H1 (cell line): ENCODE measurements around the gene SENP1. TPM values are rescaled to one million over a fixed set of nuclear protein-coding genes. Genes with fewer than 3 reads are reported as not detected.

Experiments
- CTCF ChIA-PET: fragments of 300-600 bp; sonication (Branson Sonifier 250); formaldehyde crosslinking; loops from one replicate; lab custom pipeline; 2021; ENCODE audit not compliant: partially characterized antibody; lab: Charles Lee
- POLR2A ChIA-PET: fragments of 300-600 bp; sonication (Branson Sonifier 250); formaldehyde crosslinking; loops from one replicate; lab custom pipeline; 2021; ENCODE audit warnings: inconsistent platforms; ENCODE audit not compliant: partially characterized antibody; lab: Charles Lee
- DNase-seq, 2 experiments: peaks; one replicate each; pipeline versions ENCODE4 v3.0.0 to v3.0.0-alpha.2; 2010 to 2022; ENCODE audit warnings: low spot score in 2 of 2, low read depth in 1 of 2, mixed read lengths in 1 of 2
- FAIRE-seq: peaks from 2 replicates; lab custom pipeline; 2011; peaks lifted over from hg19 to GRCh38; lab: Jason Lieb, UNC
- H2AFZ ChIP-seq: 2 replicates; pipeline ENCODE4 v1.8.1; 2012; ENCODE audit warnings: low read length, inconsistent platforms
- H2AK5ac ChIP-seq: 2 replicates; pipeline ENCODE4 v1.6.1; 2013; ENCODE audit warnings: low read depth, low read length
- H2BK120ac ChIP-seq: replicated peaks from 2 replicates; pipeline ENCODE3; 2013; ENCODE audit warnings: low read depth, low read length, inconsistent platforms
- H2BK12ac ChIP-seq: 2 replicates; pipeline ENCODE4 v1.6.1; 2013; ENCODE audit warnings: low read depth, low read length
- H2BK15ac ChIP-seq: 2 replicates; pipeline ENCODE4 v1.6.1; 2013; ENCODE audit warnings: low read length
- H2BK20ac ChIP-seq: 2 replicates; pipeline ENCODE4 v1.6.1; 2013; ENCODE audit warnings: low read length
- H2BK5ac ChIP-seq: 2 replicates; pipeline ENCODE4 v1.6.1; 2013; ENCODE audit warnings: low read depth, low read length
- H3K14ac ChIP-seq: 2 replicates; pipeline ENCODE4 v1.6.1; 2013; ENCODE audit warnings: inconsistent platforms; ENCODE audit not compliant: insufficient read length
- H3K18ac ChIP-seq: 2 replicates; pipeline ENCODE4 v1.6.1; 2013; ENCODE audit warnings: low read length; ENCODE audit errors: extremely low read depth
- H3K23ac ChIP-seq: 2 replicates; pipeline ENCODE4 v1.6.1; 2013; ENCODE audit warnings: inconsistent platforms; ENCODE audit not compliant: insufficient read length
- H3K23me2 ChIP-seq: 2 replicates; pipeline ENCODE4 v1.6.1; 2013; ENCODE audit warnings: low read depth, low read length
- H3K27ac ChIP-seq: 2 replicates; pipeline ENCODE4 v1.6.1; 2011; ENCODE audit warnings: low read depth, low read length, inconsistent platforms
- H3K27me3 ChIP-seq, 4 experiments: replicated peaks in 1 of 4; 1 replicate in 1 of 4; 2 replicates in 3 of 4; pipeline versions ENCODE4 v1.6.1 to v1.8.1; 2011 to 2013; ENCODE audit warnings: low read length in 3 of 4, mild to moderate bottlenecking in 3 of 4, inconsistent platforms in 2 of 4, mixed read lengths in 2 of 4, moderate library complexity in 1 of 4; ENCODE audit not compliant: control insufficient read depth in 3 of 4, insufficient read depth in 3 of 4; ENCODE audit errors: extremely low read depth in 1 of 4
- H3K36me3 ChIP-seq, 4 experiments: 2 replicates each; pipeline versions ENCODE4 v1.6.1 to v1.8.1; 2011 to 2013; ENCODE audit warnings: mild to moderate bottlenecking in 4 of 4, low read length in 3 of 4, moderate library complexity in 2 of 4, control low read depth in 1 of 4, inconsistent platforms in 1 of 4; ENCODE audit not compliant: insufficient read depth in 4 of 4, control insufficient read depth in 2 of 4
- H3K4ac ChIP-seq: replicated peaks from 2 replicates; pipeline ENCODE3; 2013; ENCODE audit warnings: low read length, low read depth, mixed read lengths, inconsistent platforms; ENCODE audit not compliant: insufficient read length
- H3K4me1 ChIP-seq, 4 experiments: replicated peaks in 1 of 4; 1 replicate in 1 of 4; 2 replicates in 3 of 4; pipeline versions ENCODE4 v1.6.1 to v1.8.1; 2011 to 2013; ENCODE audit warnings: low read length in 3 of 4, inconsistent platforms in 2 of 4, mixed read lengths in 1 of 4; ENCODE audit not compliant: insufficient read depth in 4 of 4, control insufficient read depth in 3 of 4
- H3K4me2 ChIP-seq, 2 experiments: 2 replicates each; pipeline versions ENCODE4 v1.6.1 to v1.8.1; 2011 to 2013; ENCODE audit warnings: low read depth in 2 of 2, low read length in 2 of 2, control low read depth in 1 of 2, inconsistent platforms in 1 of 2, mild to moderate bottlenecking in 1 of 2; ENCODE audit not compliant: insufficient read depth in 1 of 2
- H3K4me3 ChIP-seq, 4 experiments: fragments of 200-600, 300-600 bp in 1 of 4; sonication (generic), shearing (Covaris generic), sonication (Bioruptor Twin) in 1 of 4; 2 replicates each; pipeline versions ENCODE4 v1.5.1 to v1.8.1; 2011 to 2016; ENCODE audit warnings: low read length in 4 of 4, low read depth in 3 of 4, control low read depth in 2 of 4, inconsistent platforms in 2 of 4, mild to moderate bottlenecking in 2 of 4, mixed read lengths in 1 of 4, moderate library complexity in 1 of 4; ENCODE audit not compliant: insufficient read depth in 2 of 4; ENCODE audit errors: extremely low read depth in 1 of 4
- H3K56ac ChIP-seq: replicated peaks from 2 replicates; pipeline ENCODE3; 2013; ENCODE audit warnings: low read depth, mild to moderate bottlenecking, mixed read lengths, low read length, inconsistent platforms; ENCODE audit not compliant: insufficient read length
- H3K79me1 ChIP-seq: 2 replicates; pipeline ENCODE4 v1.6.1; 2013; ENCODE audit warnings: low read depth, low read length, control low read depth
- H3K79me2 ChIP-seq, 2 experiments: 2 replicates each; pipeline versions ENCODE4 v1.6.1 to v1.8.1; 2012 to 2013; ENCODE audit warnings: low read length in 2 of 2, mild to moderate bottlenecking in 2 of 2, inconsistent platforms in 1 of 2; ENCODE audit not compliant: insufficient read depth in 2 of 2, control insufficient read depth in 1 of 2
- H3K9ac ChIP-seq, 4 experiments: replicated peaks in 1 of 4; 1 replicate in 1 of 4; 2 replicates in 3 of 4; pipeline versions ENCODE4 v1.6.1 to v1.8.1; 2011 to 2013; ENCODE audit warnings: low read depth in 3 of 4, low read length in 3 of 4, control low read depth in 2 of 4, mild to moderate bottlenecking in 2 of 4, moderate library complexity in 2 of 4, inconsistent platforms in 1 of 4; ENCODE audit errors: extremely low read depth in 1 of 4
- H3K9me3 ChIP-seq, 2 experiments: 2 replicates each; pipeline versions ENCODE4 v1.6.1 to v1.8.1; 2012 to 2013; ENCODE audit warnings: mild to moderate bottlenecking in 2 of 2, moderate library complexity in 2 of 2, control low read depth in 1 of 2, inconsistent platforms in 1 of 2, low read depth in 1 of 2, low read length in 1 of 2, mixed read lengths in 1 of 2; ENCODE audit not compliant: insufficient read depth in 2 of 2
- H4K20me1 ChIP-seq, 2 experiments: replicated peaks in 1 of 2; 2 replicates each; pipeline versions ENCODE3 to v1.8.1; 2011 to 2013; ENCODE audit warnings: inconsistent platforms in 2 of 2, low read length in 2 of 2, mild to moderate bottlenecking in 1 of 2; ENCODE audit not compliant: insufficient read depth in 2 of 2, control insufficient read depth in 1 of 2
- H4K5ac ChIP-seq: 2 replicates; pipeline ENCODE4 v1.6.1; 2013; ENCODE audit warnings: low read length, low read depth, mixed read lengths, inconsistent platforms; ENCODE audit not compliant: insufficient read length
- H4K8ac ChIP-seq: 2 replicates; pipeline ENCODE4 v1.8.0; 2013; ENCODE audit warnings: mild to moderate bottlenecking, moderate library complexity, low read length, inconsistent platforms; ENCODE audit not compliant: insufficient read depth; ENCODE audit errors: extremely low read depth
- H4K91ac ChIP-seq: replicated peaks from 2 replicates; pipeline ENCODE3; 2013; ENCODE audit warnings: low read length, mixed read lengths, inconsistent platforms; ENCODE audit not compliant: insufficient read length
- ASH2L ChIP-seq: fragments of 200-600, 300-600 bp; sonication (generic); IDR thresholded peaks from one replicate; pipeline ENCODE4 v1.7.1; 2017; ENCODE audit warnings: low read length
- CEBPB ChIP-seq: IDR thresholded peaks from 2 replicates; pipeline ENCODE4 v1.6.1; 2012; ENCODE audit warnings: low read depth, low read length
- EZH2 ChIP-seq: fragments of 200-600 bp; sonication (generic); IDR thresholded peaks from 2 replicates; pipeline ENCODE4 v1.7.1; 2012; ENCODE audit warnings: low read depth, mild to moderate bottlenecking, moderate library complexity, low read length, inconsistent platforms; ENCODE audit not compliant: severe bottlenecking
- GTF2F1 ChIP-seq: IDR thresholded peaks from 2 replicates; pipeline ENCODE4 v1.6.1; 2012; ENCODE audit warnings: low read depth, low read length, improper control_type of control experiment, borderline replicate concordance
- HDAC2 ChIP-seq, 2 experiments: fragments of 300-600 bp in 1 of 2; sonication (generic) in 1 of 2; IDR thresholded peaks; 2 replicates each; pipeline ENCODE4 v1.6.1; 2011 to 2012; ENCODE audit warnings: low read depth in 2 of 2, low read length in 2 of 2, mild to moderate bottlenecking in 2 of 2, moderate library complexity in 2 of 2, borderline replicate concordance in 1 of 2, inconsistent platforms in 1 of 2
- KDM5A ChIP-seq: fragments of 200-600 bp; IDR thresholded peaks from 2 replicates; pipeline ENCODE4 v1.7.1; 2012; ENCODE audit warnings: mild to moderate bottlenecking, low read length, inconsistent platforms, mixed read lengths
- NANOG ChIP-seq: IDR thresholded peaks from 2 replicates; pipeline ENCODE4 v1.6.1; 2011; ENCODE audit warnings: low read length, low read depth, mild to moderate bottlenecking, inconsistent platforms; ENCODE audit not compliant: insufficient read depth, poor library complexity, severe bottlenecking
- RBBP5 ChIP-seq: IDR thresholded peaks from 2 replicates; pipeline ENCODE4 v1.7.1; 2012; ENCODE audit warnings: low read depth, mild to moderate bottlenecking, inconsistent platforms, low read length, moderate library complexity, borderline replicate concordance
- SP2 ChIP-seq: IDR thresholded peaks from 2 replicates; pipeline ENCODE4 v1.6.1; 2012; ENCODE audit warnings: mild to moderate bottlenecking, low read length, inconsistent platforms
- SUZ12 ChIP-seq: fragments of 200-600 bp; sonication (generic); IDR thresholded peaks from 2 replicates; pipeline ENCODE4 v1.6.1; 2012; ENCODE audit warnings: mild to moderate bottlenecking, inconsistent platforms, low read length, moderate library complexity, mixed read lengths
- TAF7 ChIP-seq: optimal IDR thresholded peaks from 2 replicates; pipeline ENCODE3; 2011; ENCODE audit warnings: low read depth, mild to moderate bottlenecking, inconsistent platforms, low read length, moderate library complexity, borderline replicate concordance
- ZNF274 ChIP-seq: IDR thresholded peaks from 2 replicates; pipeline ENCODE4 v1.7.0; 2012; ENCODE audit warnings: low read length, borderline replicate concordance; ENCODE audit errors: extremely low read depth
- polyA plus RNA-seq, 7 experiments: library from polyadenylated mRNA; depleted of rRNA in 3 of 7; stranded (reverse) in 5 of 7; unstranded in 2 of 7; fragments of >200 nt in 5 of 7; fragments of 200-250 nt in 2 of 7; gene quantifications; 1 replicate in 5 of 7; 2 replicates in 1 of 7; 4 replicates in 1 of 7; pipeline versions ENCODE4 v1.2.1 to v1.2.3, GENCODE V29; 2011 to 2013; ENCODE audit warnings: missing spikeins in 2 of 7, mixed read lengths in 2 of 7
- total RNA-seq: library from RNA; stranded (reverse); fragmentation: NEBNext Ultra II Directional; extraction: Animal tissue kit (Norgen Biotek cat#: 25700); gene quantifications from 2 replicates; pipeline ENCODE4 v1.2.1, GENCODE V29; 2021
- TF ChIP-seq, protein P1 (sequence below): IDR thresholded peaks from 2 replicates; pipeline ENCODE4 v1.6.1; 2012; ENCODE audit warnings: low read length, inconsistent platforms

Gene SENP1
- total and polyA plus RNA-seq, 2 of the 8 experiments (the other 6 are each of a cell fraction or from before 2014, with no cell fraction given): 14.2 to 31.5 TPM

DNA sequence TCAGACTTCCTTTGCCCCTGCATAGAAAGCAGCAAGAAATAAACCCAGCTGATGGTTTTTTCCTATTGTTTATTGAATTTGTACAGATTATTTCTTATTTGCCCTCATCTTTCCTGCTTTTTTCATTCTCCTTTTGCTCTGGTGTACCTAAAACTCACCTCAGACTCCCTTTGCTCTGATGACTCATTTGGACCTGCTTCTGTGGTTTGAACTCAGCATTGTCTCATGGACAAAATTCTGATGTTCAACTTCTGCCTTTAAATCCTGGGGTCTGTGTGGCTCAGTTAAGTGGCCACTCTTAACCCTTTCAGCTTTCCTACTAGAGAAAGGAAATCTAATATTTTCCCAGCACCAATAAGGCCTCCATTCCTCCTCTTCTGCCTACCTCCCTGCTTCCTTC is 3.5 kb upstream of the SENP1 start:
- Histone ChIP-seq H3K56ac (no peak overlapping the region), H2BK20ac (no peak overlapping the region), H4K20me1 (no peaks in the 10 kb centered on the region), H3K27me3 (peaks cover 0 to 5% (median 0%) of the 10 kb centered on the region in 4 experiments; a peak in 2 of 7 replicates), H3K18ac (no peak overlapping the region), H4K8ac (no peak overlapping the region), H4K91ac (no peak overlapping the region), H3K9me3 (no peaks in the 10 kb centered on the region), H3K4me2 (no peak overlapping the region), H3K23me2 (peaks cover 3% of the 10 kb centered on the region; the same call in 1 of the 2 replicates), H4K5ac (no peak overlapping the region), H2BK12ac (no peak overlapping the region), H3K4me1 (peaks cover 0 to 6% (median 2%) of the 10 kb centered on the region in 4 experiments; a peak in 4 of 7 replicates), H3K14ac (no peak overlapping the region), H3K79me1 (peaks cover 2% of the 10 kb centered on the region; the same call in 1 of the 2 replicates), H2AK5ac (no peak overlapping the region), H3K9ac (no peak overlapping the region), H2BK15ac (no peak overlapping the region), H3K23ac (no peak overlapping the region), H3K79me2 (peaks cover 6 to 10% of the 10 kb centered on the region in 2 experiments; a peak in 3 of 4 replicates), H3K4ac (no peak overlapping the region), H3K27ac (no peak overlapping the region), H3K4me3 (no peak overlapping the region), H3K36me3 (no peaks in the 10 kb centered on the region), H2BK120ac (no peak overlapping the region), H2BK5ac (no peak overlapping the region), H2AFZ (no peak overlapping the region)
- FAIRE-seq: no peak
- POLR2A ChIA-PET: interaction anchor here (0.8 to 7.5 kb wide), 2 partner anchors 11 to 15 kb away, joined by 3 to 56 read pairs; partner anchors contain the start of gene PFKM
- CTCF ChIA-PET: interaction anchor here (2.6 kb wide), 1 partner anchor 9 kb away, joined by 5 read pairs; no protein-coding TSS in a partner anchor
- DNase-seq: no peak
- no peak for TF ChIP-seq ASH2L
- no peak for TF ChIP-seq CEBPB
- TF ChIP-seq TAF7: no peak
- TF ChIP-seq KDM5A: no peak
- TF ChIP-seq HDAC2 (IDR thresholded peaks at IDR 0.05; ENCODE audit: borderline replicate concordance in 1 of 2, low read depth in 2 of 2, low read length in 2 of 2): no peak
- TF ChIP-seq, protein P1, sequence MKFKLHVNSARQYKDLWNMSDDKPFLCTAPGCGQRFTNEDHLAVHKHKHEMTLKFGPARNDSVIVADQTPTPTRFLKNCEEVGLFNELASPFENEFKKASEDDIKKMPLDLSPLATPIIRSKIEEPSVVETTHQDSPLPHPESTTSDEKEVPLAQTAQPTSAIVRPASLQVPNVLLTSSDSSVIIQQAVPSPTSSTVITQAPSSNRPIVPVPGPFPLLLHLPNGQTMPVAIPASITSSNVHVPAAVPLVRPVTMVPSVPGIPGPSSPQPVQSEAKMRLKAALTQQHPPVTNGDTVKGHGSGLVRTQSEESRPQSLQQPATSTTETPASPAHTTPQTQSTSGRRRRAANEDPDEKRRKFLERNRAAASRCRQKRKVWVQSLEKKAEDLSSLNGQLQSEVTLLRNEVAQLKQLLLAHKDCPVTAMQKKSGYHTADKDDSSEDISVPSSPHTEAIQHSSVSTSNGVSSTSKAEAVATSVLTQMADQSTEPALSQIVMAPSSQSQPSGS: no peak
- no peak for TF ChIP-seq EZH2
- no peak for TF ChIP-seq GTF2F1
- TF ChIP-seq NANOG: no peak
- TF ChIP-seq RBBP5: no peak
- TF ChIP-seq SP2: no peak
- TF ChIP-seq ZNF274: no peak
- no peak for TF ChIP-seq SUZ12
